HG03108 (cell line): ENCODE measurements around the gene QRFP.

Source experiments
- ATAC-seq: cut with Tn5 transposase; IDR thresholded peaks from one replicate; pipeline ENCODE4 v1.9.1; 2021; ENCODE audit warnings: moderate library complexity; ENCODE audit not compliant: unreplicated experiment

QRFP gene

DNA sequence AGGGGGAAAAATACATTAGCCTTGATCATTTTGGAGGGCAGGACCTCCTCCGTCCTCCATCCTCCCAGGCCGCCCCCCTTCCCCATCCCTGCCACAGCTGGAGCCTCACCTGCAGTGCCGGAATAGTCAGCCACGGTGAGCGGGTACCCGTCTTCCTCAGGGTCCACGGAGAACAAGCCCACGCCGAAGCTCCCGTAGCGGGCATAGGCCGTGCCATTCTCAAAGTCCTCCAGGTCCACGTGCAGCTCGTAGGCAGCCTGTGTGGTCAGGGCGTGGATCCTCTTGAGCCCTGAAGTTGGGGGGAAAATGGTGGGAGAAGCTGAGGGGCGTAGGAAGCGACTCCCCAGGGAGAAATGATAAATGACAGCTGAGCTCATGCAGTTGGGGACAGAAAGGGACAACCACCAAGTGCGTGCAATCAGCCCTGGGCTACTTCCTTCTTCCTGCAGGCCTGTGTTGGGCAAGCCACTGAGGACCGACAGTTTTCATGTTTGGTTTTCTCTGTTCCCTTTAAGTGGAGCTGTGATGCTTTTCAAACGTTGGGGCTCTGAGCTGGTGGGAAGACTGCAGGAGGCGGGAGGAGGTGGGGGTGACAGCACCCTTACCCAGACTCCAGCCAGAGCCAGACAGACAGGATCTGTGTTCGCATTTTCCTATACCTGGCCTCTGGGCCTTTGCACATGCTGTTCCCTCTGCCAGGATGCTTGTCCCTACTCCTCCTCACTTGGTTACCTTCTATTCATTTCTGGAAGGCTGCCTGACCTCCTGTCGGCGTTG is 8.7 kb upstream of the QRFP start:
- no peak for ATAC-seq

GRCh38 chr9:130904070-130905044 is 7.7 kb upstream of the QRFP start:
- ATAC-seq = no peak

DNA sequence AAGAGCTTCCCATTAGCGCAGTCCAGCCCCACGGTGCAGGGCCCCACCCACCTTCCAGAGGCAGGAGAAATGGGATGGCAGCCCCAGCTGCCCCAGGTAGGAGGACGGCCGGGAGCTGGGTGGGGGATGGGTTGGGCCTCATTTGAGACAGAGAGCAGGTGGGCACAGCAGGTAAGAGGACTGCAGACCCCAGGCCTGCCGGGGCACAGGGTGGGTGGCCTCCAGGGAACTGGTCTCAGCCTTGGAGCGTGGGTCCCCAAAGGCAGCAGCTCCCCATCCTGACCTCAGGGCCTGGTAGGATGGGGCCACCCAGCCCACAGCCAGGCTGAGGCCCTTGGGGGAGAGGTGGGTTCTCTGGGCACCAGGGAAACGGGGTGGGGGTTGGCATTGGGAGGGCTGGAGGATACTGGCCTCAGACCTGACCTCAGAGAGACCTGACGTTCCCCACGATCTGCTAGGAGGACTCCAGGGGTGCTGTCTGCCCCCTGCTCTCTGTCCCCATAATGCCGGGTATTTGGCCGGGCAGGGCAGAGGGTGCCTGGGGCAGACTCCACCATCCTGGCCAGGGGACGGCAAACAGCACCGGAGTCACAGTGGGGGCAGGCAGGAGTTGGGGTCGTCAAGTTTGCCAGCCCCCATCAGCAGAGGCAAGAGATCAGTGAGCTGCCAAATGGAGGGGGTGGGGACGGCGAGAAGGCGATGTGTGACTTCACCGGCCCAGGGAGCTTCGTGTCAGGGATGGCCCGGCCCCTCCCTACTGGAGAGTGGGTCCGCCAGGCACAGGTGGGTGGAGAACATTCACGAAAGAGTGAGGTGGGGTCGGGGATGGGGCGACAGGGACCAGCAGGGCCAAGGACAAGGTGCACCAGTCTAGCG is 6.8 kb upstream of the QRFP start:
- ATAC-seq = no peak

GRCh38 chr9:130902204-130903185 is 5.9 kb upstream of the QRFP start:
- ATAC-seq = no peak

DNA sequence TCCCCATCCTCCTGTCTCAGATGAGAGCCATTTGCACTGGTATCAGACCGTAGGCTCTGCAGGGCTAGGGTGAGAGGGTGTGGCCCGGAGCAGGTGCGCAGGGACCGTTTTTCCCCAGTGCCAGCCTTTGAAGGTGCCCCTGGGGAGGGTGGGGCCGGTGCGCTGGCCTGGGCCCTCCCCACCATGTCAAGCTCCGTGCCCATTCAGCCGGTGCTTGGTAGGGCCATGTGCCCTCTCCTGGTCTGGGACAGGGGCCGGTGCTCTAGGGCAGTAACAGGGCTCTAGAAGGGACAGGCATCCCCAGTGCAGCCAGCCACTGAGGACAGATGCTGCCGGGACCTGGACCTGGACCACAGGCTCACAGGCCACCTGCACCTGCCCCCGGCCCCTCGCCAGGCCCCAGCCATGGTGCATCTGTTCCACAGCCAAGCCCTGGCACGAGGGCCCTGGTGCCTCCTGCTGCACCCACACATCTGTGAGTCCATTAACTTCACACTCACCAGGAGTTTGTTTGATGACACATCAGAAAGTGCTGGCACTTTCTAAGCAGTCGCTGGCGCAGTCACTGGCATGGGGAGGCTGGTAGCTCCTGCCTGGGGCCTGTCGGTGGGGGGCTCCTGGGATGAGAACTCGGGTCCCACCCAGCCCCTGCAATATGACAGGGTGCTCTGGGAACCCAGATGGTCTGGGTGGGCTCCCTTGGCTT is 5.0 kb upstream of the QRFP start:
- ATAC-seq = no peak

- no peak for ATAC-seq
Measured at GRCh38 chr9:130900701-130901497, 4.3 kb upstream of the QRFP start.

GRCh38 chr9:130899051-130899748 is 2.6 kb upstream of the QRFP start:
- ATAC-seq = no peak

DNA sequence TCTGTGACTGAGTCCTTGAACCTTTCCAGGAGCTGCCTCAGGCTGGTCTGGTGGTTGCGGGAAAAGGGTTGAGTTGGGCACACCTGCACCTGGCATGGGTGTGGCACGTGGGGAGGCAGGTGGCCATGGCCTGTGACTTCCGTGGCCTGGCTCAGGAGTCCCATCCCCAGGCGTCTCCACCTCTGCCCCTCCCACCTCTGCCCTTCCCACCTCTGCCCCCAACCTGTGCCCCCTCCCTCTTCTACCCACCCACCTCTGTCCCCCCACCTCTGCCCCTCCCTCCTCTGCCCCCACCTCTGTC is 1.9 kb upstream of the QRFP start:
- ATAC-seq = no peak

DNA sequence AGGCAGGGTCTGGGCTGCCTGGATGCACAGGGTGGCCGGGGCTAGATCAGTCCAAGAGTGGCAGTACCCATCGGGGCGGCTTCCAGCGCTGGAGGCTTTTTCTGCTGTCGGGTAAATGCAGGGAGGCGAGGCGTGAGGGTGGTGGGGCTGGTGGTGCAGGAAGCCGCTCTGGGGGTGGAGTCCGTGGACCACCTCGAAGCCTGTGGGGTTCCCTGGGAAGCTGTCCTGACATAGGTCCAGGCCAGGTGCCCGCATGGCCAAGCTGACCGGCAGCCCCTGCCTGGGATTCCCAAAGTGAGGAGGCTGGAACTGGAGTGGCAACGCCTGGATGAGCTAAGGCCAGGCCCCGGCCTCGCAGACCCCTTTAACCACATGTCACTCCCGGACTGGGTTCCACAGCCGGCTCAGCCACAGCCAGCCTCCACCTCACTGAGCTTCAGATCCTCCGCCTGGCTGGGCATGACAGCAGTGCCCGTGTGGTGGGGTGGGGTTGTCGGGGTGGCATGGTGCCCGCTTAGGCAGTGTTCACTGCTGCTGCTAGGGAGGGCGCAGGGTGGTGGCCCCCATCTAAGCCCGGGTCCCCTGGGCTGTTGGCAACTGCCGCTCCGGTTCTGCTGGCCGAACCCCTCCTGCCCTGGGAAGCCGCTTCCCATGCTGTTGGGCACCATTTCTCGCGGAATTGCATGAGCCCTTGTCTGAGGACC is 1.4 kb upstream of the QRFP start:
- ATAC-seq = no peak

GRCh38 chr9:130897105-130897751 is 616 bp upstream of the QRFP start:
- no peak for ATAC-seq

DNA sequence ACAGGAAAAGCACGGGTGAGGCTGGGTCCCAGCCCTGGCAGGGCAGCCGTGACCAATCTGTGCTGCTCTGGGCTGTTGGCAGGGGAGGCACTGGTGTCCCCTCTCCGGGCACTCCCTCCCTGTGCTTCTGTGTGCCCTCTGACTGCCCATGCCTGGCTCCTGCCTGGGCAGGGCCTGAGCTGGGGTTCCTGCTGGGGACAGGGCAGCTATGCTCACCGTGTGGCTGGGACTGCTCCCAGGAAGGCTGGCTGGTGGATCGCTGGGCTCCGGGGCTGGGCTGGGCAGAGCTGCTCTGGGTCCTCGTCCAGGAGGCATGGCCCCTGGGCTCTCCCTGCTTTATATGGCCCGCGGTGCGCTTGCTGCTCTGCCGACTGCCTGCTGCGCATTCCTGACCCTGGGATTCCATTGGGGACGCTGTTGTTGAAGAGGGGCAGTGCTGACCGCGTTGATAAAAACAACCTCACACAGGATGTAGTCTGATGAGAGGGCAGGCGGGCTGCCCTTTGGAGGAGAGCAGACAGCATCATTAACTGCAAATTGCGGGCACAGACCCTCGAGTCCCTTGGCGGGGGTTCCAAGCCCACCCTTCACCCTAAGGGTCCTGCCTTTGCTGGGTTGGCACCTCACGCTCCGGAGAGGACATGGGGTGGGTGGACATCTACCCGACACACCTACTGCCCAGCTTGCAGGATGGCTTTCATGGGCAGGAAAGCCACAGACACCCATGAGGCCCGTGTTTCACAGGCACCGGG is 955 bp downstream of the QRFP start:
- no peak for ATAC-seq

GRCh38 chr9:130895038-130895437 is 1.6 kb downstream of the QRFP start:
- ATAC-seq = no peak

DNA sequence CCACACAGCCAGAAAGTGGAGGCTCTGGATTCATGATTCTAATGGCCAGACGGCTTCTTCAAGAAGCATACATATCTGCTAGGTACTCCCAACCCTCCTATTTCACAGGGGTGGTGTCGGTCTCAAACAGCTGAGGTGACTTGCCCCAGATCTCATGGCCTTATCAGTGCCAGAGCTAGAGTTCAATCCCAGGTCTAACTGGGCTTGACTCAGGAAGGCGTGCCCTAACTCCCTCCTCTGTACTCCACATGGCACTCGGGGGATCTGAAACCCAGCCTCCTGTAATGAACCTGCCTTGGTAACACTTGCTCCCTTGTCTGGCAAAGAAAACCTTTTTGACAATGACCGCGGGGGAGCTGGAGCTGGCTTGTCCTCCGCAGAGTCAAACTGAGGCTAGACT is 2.1 kb downstream of the QRFP start:
- ATAC-seq = no peak

DNA sequence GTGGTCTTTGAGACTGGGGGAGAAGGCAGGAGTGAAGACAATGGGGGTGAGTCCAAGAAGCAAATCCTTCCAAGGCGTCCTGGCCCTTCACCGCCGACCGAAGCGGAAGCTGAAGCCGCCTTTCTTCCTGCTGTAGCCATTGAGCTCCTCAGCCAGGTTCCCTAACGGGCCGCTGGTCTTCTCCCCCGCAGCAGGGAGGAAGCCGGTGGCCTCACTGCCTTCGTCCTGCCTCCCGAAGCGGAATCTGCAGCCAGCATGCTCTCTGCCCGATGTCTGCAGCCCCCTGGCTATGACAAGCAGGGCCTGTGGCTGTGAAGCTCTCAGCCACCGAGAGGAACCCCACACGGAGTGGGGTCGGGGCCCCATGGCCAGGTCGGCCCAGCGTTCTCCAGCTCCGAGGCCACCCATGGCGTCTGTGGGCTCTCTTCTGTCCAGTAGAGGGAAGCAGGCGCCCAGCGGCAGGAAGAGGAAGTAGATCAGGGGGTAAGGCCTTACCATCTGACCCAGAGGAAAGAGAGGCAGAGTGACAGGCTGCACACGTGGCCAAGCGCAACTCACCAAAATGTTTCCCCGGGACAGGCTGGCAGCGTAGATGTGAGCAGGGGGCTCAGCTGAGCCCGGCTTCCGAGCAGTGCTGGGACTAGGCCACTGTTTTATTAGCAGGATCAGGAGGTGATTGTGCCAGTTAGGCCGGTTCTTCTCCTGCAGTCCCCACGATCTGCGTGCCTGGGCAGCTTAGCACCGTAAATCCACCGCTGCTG is 3.1 kb downstream of the QRFP start:
- no peak for ATAC-seq

DNA sequence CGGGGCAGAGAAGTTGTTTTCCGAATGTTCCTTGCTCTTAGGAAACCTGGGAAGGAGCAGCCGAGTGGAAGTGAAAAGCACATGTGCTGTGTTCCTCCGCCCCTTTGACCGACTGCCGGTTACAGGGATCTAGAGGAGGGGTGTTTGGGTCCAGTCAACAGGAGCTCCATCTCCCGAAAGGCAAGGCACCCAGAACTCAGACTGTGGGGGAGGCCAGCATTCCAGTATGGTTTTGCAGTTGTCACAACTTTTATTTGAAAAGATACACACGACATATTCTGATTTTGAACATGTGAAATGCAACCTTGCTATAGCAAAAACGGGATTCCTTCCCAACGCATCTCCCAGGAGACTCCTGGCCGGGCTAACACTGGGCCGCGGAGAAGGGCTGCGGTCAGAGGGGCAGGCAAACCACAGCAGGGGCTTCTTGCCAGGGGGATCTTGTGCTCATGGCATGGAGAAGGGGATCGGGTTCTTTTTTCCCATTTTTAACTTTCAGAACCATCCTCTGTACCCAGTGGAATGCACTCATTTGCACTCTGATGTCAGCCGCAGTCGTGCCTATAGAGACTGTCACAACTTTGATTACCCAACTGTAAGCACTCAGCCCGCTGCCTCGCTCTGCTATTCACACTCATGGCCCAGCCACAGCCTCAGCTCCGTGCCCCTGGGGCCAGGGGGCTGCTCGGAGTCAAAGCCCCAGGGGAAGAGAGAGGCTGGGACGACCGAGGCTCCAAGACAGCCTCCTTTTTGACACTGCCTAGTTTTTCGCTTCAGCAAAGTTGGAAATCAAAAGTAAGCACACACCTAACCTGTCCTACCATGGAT is 3.9 kb downstream of the QRFP start:
- no peak for ATAC-seq
